ENCODE results near the gene CCR7.

CCR7 gene

GRCh38 chr17:40562838-40563219, 2.4 kb downstream of the CCR7 start:
- DNase-seq (ENCODE audit: low read depth in 2 of 2): no peak

- DNase-seq (ENCODE audit: low read depth in 2 of 2): no peak
These were observed 3.2 kb downstream of the CCR7 start for GRCh38 chr17:40561871-40562611.

- no peak for DNase-seq (ENCODE audit: low read depth in 2 of 2)
These were observed 3.9 kb downstream of the CCR7 start for GRCh38 chr17:40561294-40561870.

- DNase-seq (ENCODE audit: low read depth in 2 of 2): peak in 1 of 2 experiments; percentile 80
These were observed 4.5 kb downstream of the CCR7 start for GRCh38 chr17:40560592-40561293.

GRCh38 chr17:40559954-40560591, 5.2 kb downstream of the CCR7 start:
- DNase-seq (ENCODE audit: low read depth in 2 of 2): peak; percentile 75 to 87

GRCh38 chr17:40559564-40559916, 5.7 kb downstream of the CCR7 start:
- no peak for DNase-seq (ENCODE audit: low read depth in 2 of 2)

- DNase-seq (ENCODE audit: low read depth in 2 of 2): no peak
These were observed 6.2 kb downstream of the CCR7 start for GRCh38 chr17:40558890-40559563.

GRCh38 chr17:40558300-40558889, 6.9 kb downstream of the CCR7 start:
- no peak for DNase-seq (ENCODE audit: low read depth in 2 of 2)

- DNase-seq (ENCODE audit: low read depth in 2 of 2): no peak
These were observed 7.6 kb downstream of the CCR7 start for GRCh38 chr17:40557531-40558299.

- DNase-seq (ENCODE audit: low read depth in 2 of 2): no peak
These were observed 8.3 kb downstream of the CCR7 start for GRCh38 chr17:40556884-40557414.

- no peak for DNase-seq (ENCODE audit: low read depth in 2 of 2)
These were observed 9.0 kb downstream of the CCR7 start for GRCh38 chr17:40556198-40556661.

- DNase-seq (ENCODE audit: low read depth in 2 of 2): no peak
These were observed 9.7 kb downstream of the CCR7 start for GRCh38 chr17:40555296-40556190.

GRCh38 chr17:40554646-40555295, 10.5 kb downstream of the CCR7 start:
- DNase-seq (ENCODE audit: low read depth in 2 of 2): no peak

GRCh38 chr17:40553694-40554534, 11.4 kb downstream of the CCR7 start:
- no peak for DNase-seq (ENCODE audit: low read depth in 2 of 2)

- no peak for DNase-seq (ENCODE audit: low read depth in 2 of 2)
These were observed 12.2 kb downstream of the CCR7 start for GRCh38 chr17:40552806-40553693.

GRCh38 chr17:40551879-40552768, 13.1 kb downstream of the CCR7 start:
- DNase-seq (ENCODE audit: low read depth in 2 of 2): no peak

All from stimulated activated CD4-positive, alpha-beta T cell treated with anti-CD3 and anti-CD28 coated beads, Interleukin-12 subunit alpha, Interleukin-12 subunit beta, amount 100 ng/mL, for 24 hours (primary cell).